ENCODE results near the gene PGGHG.
"Not testable (repeated sequence)": the region's sequence is repeated elsewhere in the genome, so short reads cannot be mapped to it uniquely, and the experiment has no call there.

PGGHG gene

GRCh38 chr11:319888-320273 is 31.0 kb downstream of the PGGHG start:
- not testable (repeated sequence) for H3K27ac ChIP-seq

- TF ChIP-seq ZFX (IDR thresholded peaks at IDR 0.05; ENCODE audit: borderline replicate concordance) (no peak), CTCF (IDR thresholded peaks at IDR 0.05) (no peak)
- no peak overlapping the region for H3K27ac ChIP-seq
Observed at GRCh38 chr11:324156-324555, 35.2 kb downstream of the PGGHG start.

GRCh38 chr11:324593-325517 is 35.9 kb downstream of the PGGHG start:
- H3K27ac ChIP-seq: not testable (repeated sequence)

- no peak overlapping the region for H3K27ac ChIP-seq
- no peak for TF ChIP-seq CTCF (IDR thresholded peaks at IDR 0.05)
- no peak for TF ChIP-seq ZFX (IDR thresholded peaks at IDR 0.05; ENCODE audit: borderline replicate concordance)
Observed at GRCh38 chr11:325796-326591, 37.1 kb downstream of the PGGHG start.

- H3K27ac ChIP-seq: no peak overlapping the region
Observed at GRCh38 chr11:326592-326841, 37.6 kb downstream of the PGGHG start.

GRCh38 chr11:326842-327580 is 38.1 kb downstream of the PGGHG start:
- H3K27ac ChIP-seq: no peak overlapping the region
- no peak for TF ChIP-seq ZFX (IDR thresholded peaks at IDR 0.05; ENCODE audit: borderline replicate concordance)
- TF ChIP-seq CTCF (IDR thresholded peaks at IDR 0.05): no peak

More at GRCh38 chr11:326592-326841, 37.6 kb downstream of the PGGHG start:
- TF ChIP-seq CTCF (IDR thresholded peaks at IDR 0.05): no peak

GRCh38 chr11:327581-327923 is 38.6 kb downstream of the PGGHG start:
- H3K27ac ChIP-seq: no peak overlapping the region
- TF ChIP-seq CTCF (IDR thresholded peaks at IDR 0.05) (no peak), ZFX (IDR thresholded peaks at IDR 0.05; ENCODE audit: borderline replicate concordance) (no peak)

- TF ChIP-seq ZFX (IDR thresholded peaks at IDR 0.05; ENCODE audit: borderline replicate concordance): no peak
- no peak for TF ChIP-seq CTCF (IDR thresholded peaks at IDR 0.05)
- H3K27ac ChIP-seq: no peak overlapping the region
Observed at GRCh38 chr11:328012-328411, 39.1 kb downstream of the PGGHG start.

GRCh38 chr11:328516-329100 is 39.7 kb downstream of the PGGHG start:
- not testable (repeated sequence) for H3K27ac ChIP-seq

Data from 22Rv1 (cell line).